ENCODE measurements around the gene CYP2A7. TPM values are rescaled to one million over a fixed set of nuclear protein-coding genes. Genes with fewer than 3 reads are reported as not detected.
"Not testable (repeated sequence)": the region's sequence is repeated elsewhere in the genome, so short reads cannot be mapped to it uniquely, and the experiment has no call there.

Gene CYP2A7
- polyA plus RNA-seq, 1 donor from 2014 or later = not detected

DNA sequence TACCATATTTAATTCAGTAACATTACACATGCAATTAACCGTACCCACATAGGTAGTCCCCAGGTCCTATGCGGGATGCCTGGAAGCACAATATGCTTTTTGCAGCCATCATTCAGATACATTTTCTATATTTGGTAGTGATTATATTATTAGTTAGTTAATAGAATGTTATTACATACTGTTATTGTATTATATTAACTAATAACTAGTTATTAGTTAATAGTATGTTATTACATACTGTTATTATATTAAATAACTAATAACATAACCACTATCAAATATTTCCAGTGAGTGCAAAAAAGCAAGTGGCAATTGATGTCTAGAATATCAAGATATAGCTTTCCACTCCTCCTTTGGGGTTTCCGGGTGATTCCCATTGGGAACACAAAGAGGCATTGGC lies 45.5 kb upstream of the CYP2A7 start:
- Histone ChIP-seq H3K4me3 (ENCODE audit: low read length) (no peak overlapping the region), H3K9ac (ENCODE audit: low read length) (no peak overlapping the region), H2AFZ (ENCODE audit: low read depth, low read length) (no peak overlapping the region), H3K4me2 (ENCODE audit: low read length) (no peak overlapping the region), H4K20me1 (ENCODE audit: insufficient read depth) (no peaks in the 10 kb centered on the region), H3F3A (ENCODE audit: insufficient read depth, low read length, poor library complexity, severe bottlenecking) (no peaks in the 10 kb centered on the region), H3K9me2 (ENCODE audit: insufficient read depth, low read length) (no peaks in the 10 kb centered on the region), H3K27ac (ENCODE audit: low read length) (no peak overlapping the region), H3K79me2 (replicated peaks; ENCODE audit: insufficient read depth, low read length) (no peaks in the 10 kb centered on the region), H3K9me3 (ENCODE audit: low read length) (no peaks in the 10 kb centered on the region), H3K27me3 (ENCODE audit: insufficient read depth, low read depth, low read length) (no peaks in the 10 kb centered on the region), H3K36me3 (ENCODE audit: insufficient read depth, low read length) (no peaks in the 10 kb centered on the region)
- TF ChIP-seq SMC3 (conservative IDR thresholded peaks at IDR 0.05; ENCODE audit: poor library complexity) = no peak
- no peak for TF ChIP-seq POLR2AphosphoS5 (IDR thresholded peaks at IDR 0.05)
- TF ChIP-seq, protein P1, sequence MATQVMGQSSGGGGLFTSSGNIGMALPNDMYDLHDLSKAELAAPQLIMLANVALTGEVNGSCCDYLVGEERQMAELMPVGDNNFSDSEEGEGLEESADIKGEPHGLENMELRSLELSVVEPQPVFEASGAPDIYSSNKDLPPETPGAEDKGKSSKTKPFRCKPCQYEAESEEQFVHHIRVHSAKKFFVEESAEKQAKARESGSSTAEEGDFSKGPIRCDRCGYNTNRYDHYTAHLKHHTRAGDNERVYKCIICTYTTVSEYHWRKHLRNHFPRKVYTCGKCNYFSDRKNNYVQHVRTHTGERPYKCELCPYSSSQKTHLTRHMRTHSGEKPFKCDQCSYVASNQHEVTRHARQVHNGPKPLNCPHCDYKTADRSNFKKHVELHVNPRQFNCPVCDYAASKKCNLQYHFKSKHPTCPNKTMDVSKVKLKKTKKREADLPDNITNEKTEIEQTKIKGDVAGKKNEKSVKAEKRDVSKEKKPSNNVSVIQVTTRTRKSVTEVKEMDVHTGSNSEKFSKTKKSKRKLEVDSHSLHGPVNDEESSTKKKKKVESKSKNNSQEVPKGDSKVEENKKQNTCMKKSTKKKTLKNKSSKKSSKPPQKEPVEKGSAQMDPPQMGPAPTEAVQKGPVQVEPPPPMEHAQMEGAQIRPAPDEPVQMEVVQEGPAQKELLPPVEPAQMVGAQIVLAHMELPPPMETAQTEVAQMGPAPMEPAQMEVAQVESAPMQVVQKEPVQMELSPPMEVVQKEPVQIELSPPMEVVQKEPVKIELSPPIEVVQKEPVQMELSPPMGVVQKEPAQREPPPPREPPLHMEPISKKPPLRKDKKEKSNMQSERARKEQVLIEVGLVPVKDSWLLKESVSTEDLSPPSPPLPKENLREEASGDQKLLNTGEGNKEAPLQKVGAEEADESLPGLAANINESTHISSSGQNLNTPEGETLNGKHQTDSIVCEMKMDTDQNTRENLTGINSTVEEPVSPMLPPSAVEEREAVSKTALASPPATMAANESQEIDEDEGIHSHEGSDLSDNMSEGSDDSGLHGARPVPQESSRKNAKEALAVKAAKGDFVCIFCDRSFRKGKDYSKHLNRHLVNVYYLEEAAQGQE (IDR thresholded peaks at IDR 0.05; ENCODE audit: borderline replicate concordance) = no peak
- no peak for TF ChIP-seq MXI1 (conservative IDR thresholded peaks at IDR 0.05; ENCODE audit: poor library complexity, severe bottlenecking)
- no peak for TF ChIP-seq EP300 (conservative IDR thresholded peaks at IDR 0.05; ENCODE audit: poor library complexity, severe bottlenecking)
- TF ChIP-seq RAD21 (conservative IDR thresholded peaks at IDR 0.05) = no peak
- no peak for TF ChIP-seq TAF1 (IDR thresholded peaks at IDR 0.05; ENCODE audit: low read depth)
- no peak for TF ChIP-seq EZH2 (IDR thresholded peaks at IDR 0.05; ENCODE audit: borderline replicate concordance, insufficient read depth, low read length, poor library complexity, severe bottlenecking)
- TF ChIP-seq, protein P2, sequence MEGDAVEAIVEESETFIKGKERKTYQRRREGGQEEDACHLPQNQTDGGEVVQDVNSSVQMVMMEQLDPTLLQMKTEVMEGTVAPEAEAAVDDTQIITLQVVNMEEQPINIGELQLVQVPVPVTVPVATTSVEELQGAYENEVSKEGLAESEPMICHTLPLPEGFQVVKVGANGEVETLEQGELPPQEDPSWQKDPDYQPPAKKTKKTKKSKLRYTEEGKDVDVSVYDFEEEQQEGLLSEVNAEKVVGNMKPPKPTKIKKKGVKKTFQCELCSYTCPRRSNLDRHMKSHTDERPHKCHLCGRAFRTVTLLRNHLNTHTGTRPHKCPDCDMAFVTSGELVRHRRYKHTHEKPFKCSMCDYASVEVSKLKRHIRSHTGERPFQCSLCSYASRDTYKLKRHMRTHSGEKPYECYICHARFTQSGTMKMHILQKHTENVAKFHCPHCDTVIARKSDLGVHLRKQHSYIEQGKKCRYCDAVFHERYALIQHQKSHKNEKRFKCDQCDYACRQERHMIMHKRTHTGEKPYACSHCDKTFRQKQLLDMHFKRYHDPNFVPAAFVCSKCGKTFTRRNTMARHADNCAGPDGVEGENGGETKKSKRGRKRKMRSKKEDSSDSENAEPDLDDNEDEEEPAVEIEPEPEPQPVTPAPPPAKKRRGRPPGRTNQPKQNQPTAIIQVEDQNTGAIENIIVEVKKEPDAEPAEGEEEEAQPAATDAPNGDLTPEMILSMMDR (IDR thresholded peaks at IDR 0.05; ENCODE audit: poor library complexity, severe bottlenecking) = no peak

DNA sequence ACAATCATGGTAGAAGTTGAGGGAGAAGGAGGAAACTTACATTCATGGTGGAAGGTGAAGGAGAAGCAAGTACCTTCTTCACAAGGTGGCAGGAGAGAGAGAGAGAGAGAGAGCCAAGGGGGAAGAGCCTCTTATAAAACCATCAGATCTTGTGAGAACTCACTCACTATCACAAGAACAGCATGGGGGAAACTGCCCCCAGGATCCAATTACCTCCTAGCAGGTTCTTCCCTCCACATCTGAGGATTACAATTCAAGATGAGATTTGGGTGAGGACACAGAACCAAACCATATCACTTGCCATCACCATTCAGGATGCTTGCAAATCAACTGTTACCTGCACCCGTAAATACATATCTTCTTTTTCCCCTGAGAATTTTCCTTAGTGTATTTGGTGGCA lies 44.2 kb upstream of the CYP2A7 start:
- not testable (repeated sequence) for H3F3A ChIP-seq (ENCODE audit: insufficient read depth, low read length, poor library complexity, severe bottlenecking); H3K27me3 ChIP-seq (ENCODE audit: insufficient read depth, low read depth, low read length); H3K4me3 ChIP-seq (ENCODE audit: low read length); H3K9me3 ChIP-seq (ENCODE audit: low read length); H3K9ac ChIP-seq (ENCODE audit: low read length); H4K20me1 ChIP-seq (ENCODE audit: insufficient read depth); H3K79me2 ChIP-seq (replicated peaks; ENCODE audit: insufficient read depth, low read length); H3K36me3 ChIP-seq (ENCODE audit: insufficient read depth, low read length); H3K27ac ChIP-seq (ENCODE audit: low read length); H2AFZ ChIP-seq (ENCODE audit: low read depth, low read length); H3K4me2 ChIP-seq (ENCODE audit: low read length); H3K9me2 ChIP-seq (ENCODE audit: insufficient read depth, low read length)

DNA sequence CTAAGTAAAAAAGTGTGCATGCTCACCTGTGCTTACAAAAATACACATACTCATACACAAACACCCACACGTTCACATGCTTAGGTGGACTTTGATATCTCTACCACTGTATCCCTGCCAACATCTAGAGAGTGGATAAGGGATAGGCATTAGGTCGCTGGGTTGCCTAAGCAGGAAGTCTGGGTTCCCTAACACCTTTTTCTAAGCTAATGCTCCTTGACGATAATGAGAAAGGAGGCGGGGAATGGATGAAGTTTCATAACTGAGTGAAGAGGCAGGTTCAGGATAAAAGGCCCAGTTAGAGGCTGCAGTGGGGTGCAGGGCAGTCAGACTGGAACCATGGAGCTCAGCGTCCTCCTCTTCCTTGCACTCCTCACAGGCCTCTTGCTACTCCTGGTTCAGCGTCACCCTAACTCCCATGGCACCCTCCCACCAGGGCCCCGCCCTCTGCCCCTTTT lies 41.9 kb upstream of the CYP2A7 start:
- Histone ChIP-seq H3K27ac (ENCODE audit: low read length) (no peak overlapping the region), H3K79me2 (replicated peaks; ENCODE audit: insufficient read depth, low read length) (no peaks in the 10 kb centered on the region), H3K9me2 (ENCODE audit: insufficient read depth, low read length) (no peaks in the 10 kb centered on the region), H2AFZ (ENCODE audit: low read depth, low read length) (no peak overlapping the region), H3K27me3 (ENCODE audit: insufficient read depth, low read depth, low read length) (no peaks in the 10 kb centered on the region), H3K4me2 (ENCODE audit: low read length) (no peak overlapping the region), H3K4me3 (ENCODE audit: low read length) (no peak overlapping the region), H3K9me3 (ENCODE audit: low read length) (no peaks in the 10 kb centered on the region), H3K36me3 (ENCODE audit: insufficient read depth, low read length) (no peaks in the 10 kb centered on the region), H3F3A (ENCODE audit: insufficient read depth, low read length, poor library complexity, severe bottlenecking) (no peaks in the 10 kb centered on the region), H4K20me1 (ENCODE audit: insufficient read depth) (no peaks in the 10 kb centered on the region), H3K9ac (ENCODE audit: low read length) (no peak overlapping the region)
- TF ChIP-seq EP300 (conservative IDR thresholded peaks at IDR 0.05; ENCODE audit: poor library complexity, severe bottlenecking) (no peak), MXI1 (conservative IDR thresholded peaks at IDR 0.05; ENCODE audit: poor library complexity, severe bottlenecking) (no peak)

DNA sequence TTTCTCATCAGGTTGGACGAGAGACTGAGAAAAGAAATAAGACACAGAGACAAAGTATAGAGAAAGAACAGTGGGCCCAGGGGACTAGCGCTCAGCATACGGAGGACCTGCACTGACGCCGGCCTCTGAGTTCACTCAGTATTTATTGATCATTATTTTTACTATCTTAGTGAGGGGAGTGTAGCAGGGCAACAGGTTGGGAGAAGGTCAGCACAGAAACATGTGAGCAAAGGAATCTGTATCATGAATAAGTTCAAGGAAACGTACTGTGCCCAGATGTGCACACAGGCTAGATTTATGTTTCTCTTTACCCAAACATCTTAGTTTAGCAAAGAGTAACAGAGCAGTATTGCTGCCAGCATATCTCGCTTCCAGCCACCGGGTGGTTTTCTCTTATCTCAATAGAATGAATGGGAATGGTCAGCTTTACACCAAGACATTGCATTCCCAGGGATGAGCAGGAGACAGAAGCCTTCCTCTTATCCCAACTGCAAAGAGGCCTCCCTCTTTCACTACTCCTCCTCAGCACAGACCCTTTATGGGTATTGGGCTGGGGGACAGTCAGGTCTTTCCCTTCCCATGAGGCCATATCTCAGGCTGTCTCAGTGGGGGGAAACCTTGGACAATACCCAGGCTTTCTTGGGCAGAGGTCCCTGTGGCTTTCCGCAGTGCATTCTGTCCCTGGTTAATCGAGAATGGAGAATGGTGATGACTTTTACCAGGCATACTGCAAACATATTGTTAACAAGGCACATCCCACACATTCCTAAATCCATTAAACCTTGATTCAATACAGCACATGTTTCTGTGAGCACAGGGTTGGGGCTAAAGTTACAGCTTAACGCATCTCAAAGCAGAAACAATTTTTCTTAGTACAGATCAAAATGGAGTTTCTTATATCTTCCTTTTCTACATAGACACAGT lies 40.5 kb upstream of the CYP2A7 start:
- H3K27ac ChIP-seq (ENCODE audit: low read length); H3K9ac ChIP-seq (ENCODE audit: low read length); H3K79me2 ChIP-seq (replicated peaks; ENCODE audit: insufficient read depth, low read length); H3K4me3 ChIP-seq (ENCODE audit: low read length); H4K20me1 ChIP-seq (ENCODE audit: insufficient read depth); H3K9me3 ChIP-seq (ENCODE audit: low read length); H3K27me3 ChIP-seq (ENCODE audit: insufficient read depth, low read depth, low read length); H3K4me2 ChIP-seq (ENCODE audit: low read length); H2AFZ ChIP-seq (ENCODE audit: low read depth, low read length); H3F3A ChIP-seq (ENCODE audit: insufficient read depth, low read length, poor library complexity, severe bottlenecking); H3K36me3 ChIP-seq (ENCODE audit: insufficient read depth, low read length); H3K9me2 ChIP-seq (ENCODE audit: insufficient read depth, low read length): not testable (repeated sequence)

Measured in neural cell (in vitro differentiated cells).